H9 (cell line): ENCODE data around the gene HYAL2. TPM values are rescaled to one million over a fixed set of nuclear protein-coding genes. Genes with fewer than 3 reads are reported as not detected.

ENCODE experiments used
- DNase-seq: peaks from one replicate; pipeline ENCODE4 v3.0.0-alpha.2; 2017
- H2AFZ ChIP-seq: one replicate; pipeline ENCODE4 v1.6.1; 2013; ENCODE audit warnings: mild to moderate bottlenecking, low read length, control low read depth, moderate library complexity
- H2AK5ac ChIP-seq: 2 replicates; pipeline ENCODE4 v1.6.1; 2013; ENCODE audit warnings: low read length, control low read depth, mixed read lengths; ENCODE audit not compliant: insufficient read length
- H2BK120ac ChIP-seq: one replicate; pipeline ENCODE4 v1.6.1; 2013; ENCODE audit warnings: low read depth, mild to moderate bottlenecking, low read length, control low read depth, inconsistent platforms; ENCODE audit not compliant: poor library complexity, severe bottlenecking
- H2BK12ac ChIP-seq: 2 replicates; pipeline ENCODE4 v1.6.1; 2013; ENCODE audit warnings: low read length, control low read depth, mixed read lengths, low read depth; ENCODE audit not compliant: insufficient read length
- H2BK15ac ChIP-seq: 2 replicates; pipeline ENCODE4 v1.6.1; 2013; ENCODE audit warnings: low read depth, low read length, control low read depth
- H2BK20ac ChIP-seq: one replicate; pipeline ENCODE4 v1.6.1; 2013; ENCODE audit warnings: low read depth, mild to moderate bottlenecking, low read length, control low read depth, inconsistent platforms; ENCODE audit not compliant: poor library complexity, severe bottlenecking
- H2BK5ac ChIP-seq: 2 replicates; pipeline ENCODE4 v1.6.1; 2013; ENCODE audit warnings: low read length, control low read depth, mixed read lengths; ENCODE audit not compliant: insufficient read length
- H3K14ac ChIP-seq: 2 replicates; pipeline ENCODE4 v1.6.1; 2013; ENCODE audit warnings: low read length, control low read depth; ENCODE audit not compliant: insufficient read depth
- H3K18ac ChIP-seq: 2 replicates; pipeline ENCODE4 v1.6.1; 2013; ENCODE audit warnings: low read depth, mild to moderate bottlenecking, mixed read lengths, low read length, control low read depth; ENCODE audit not compliant: insufficient read length
- H3K23ac ChIP-seq: 2 replicates; pipeline ENCODE4 v1.6.1; 2013; ENCODE audit warnings: low read length, control low read depth, mixed read lengths, low read depth; ENCODE audit not compliant: insufficient read length
- H3K23me2 ChIP-seq: 2 replicates; pipeline ENCODE4 v1.6.1; 2013; ENCODE audit warnings: low read depth, mild to moderate bottlenecking, mixed read lengths, low read length, control low read depth; ENCODE audit not compliant: insufficient read length, poor library complexity, severe bottlenecking
- H3K27ac ChIP-seq: 2 replicates; pipeline ENCODE4 v1.5.1; 2013; ENCODE audit warnings: low read length, control low read depth, mixed read lengths, low read depth; ENCODE audit not compliant: insufficient read length
- H3K27me3 ChIP-seq: 2 replicates; pipeline ENCODE4 v1.6.1; 2013; ENCODE audit warnings: low read length, control low read depth, inconsistent platforms; ENCODE audit not compliant: insufficient read depth
- H3K4ac ChIP-seq: 2 replicates; pipeline ENCODE4 v1.6.1; 2013; ENCODE audit warnings: low read depth, mild to moderate bottlenecking, control low read depth, inconsistent platforms, low read length, moderate library complexity
- H3K4me1 ChIP-seq: 2 replicates; pipeline ENCODE4 v1.6.1; 2013; ENCODE audit warnings: low read length, control low read depth, inconsistent platforms; ENCODE audit not compliant: insufficient read depth
- H3K4me2 ChIP-seq: 2 replicates; pipeline ENCODE4 v1.6.1; 2013; ENCODE audit warnings: low read length, control low read depth, mixed read lengths; ENCODE audit not compliant: insufficient read length, insufficient read depth
- H3K56ac ChIP-seq: 2 replicates; pipeline ENCODE4 v1.6.1; 2013; ENCODE audit warnings: low read depth, mild to moderate bottlenecking, mixed read lengths, low read length, control low read depth; ENCODE audit not compliant: insufficient read length
- H3K79me1 ChIP-seq: 2 replicates; pipeline ENCODE4 v1.6.1; 2013; ENCODE audit warnings: low read depth, mild to moderate bottlenecking, moderate library complexity, low read length, control low read depth, inconsistent platforms; ENCODE audit not compliant: insufficient read depth, poor library complexity, severe bottlenecking
- H3K79me2 ChIP-seq: 2 replicates; pipeline ENCODE4 v1.6.1; 2013; ENCODE audit warnings: low read length, control low read depth, inconsistent platforms; ENCODE audit not compliant: insufficient read depth
- H3K9ac ChIP-seq: 2 replicates; pipeline ENCODE4 v1.6.1; 2013; ENCODE audit warnings: low read length, control low read depth, mixed read lengths; ENCODE audit not compliant: insufficient read length; ENCODE audit errors: extremely low read depth
- H3K9me3 ChIP-seq: one replicate; pipeline ENCODE4 v1.6.1; 2013; ENCODE audit warnings: low read depth, low read length, inconsistent platforms; ENCODE audit not compliant: control insufficient read depth
- H3T11ph ChIP-seq: one replicate; pipeline ENCODE4 v1.6.1; 2013; ENCODE audit warnings: mild to moderate bottlenecking, low read length, control low read depth, inconsistent platforms
- H4K20me1 ChIP-seq: one replicate; pipeline ENCODE4 v1.6.1; 2013; ENCODE audit not compliant: control insufficient read depth, insufficient read length, insufficient read depth
- H4K5ac ChIP-seq: 2 replicates; pipeline ENCODE4 v1.6.1; 2013; ENCODE audit warnings: low read depth, mild to moderate bottlenecking, mixed read lengths, low read length, control low read depth; ENCODE audit not compliant: insufficient read length
- H4K8ac ChIP-seq: replicated peaks from 2 replicates; pipeline ENCODE4 v1.6.1; 2013; ENCODE audit warnings: low read length, control low read depth, mixed read lengths, low read depth; ENCODE audit not compliant: insufficient read length
- H4K91ac ChIP-seq: 2 replicates; pipeline ENCODE4 v1.6.1; 2013; ENCODE audit warnings: low read depth, mild to moderate bottlenecking, moderate library complexity, mixed read lengths, low read length, control low read depth; ENCODE audit not compliant: insufficient read length
- H3K27ac Mint-ChIP-seq, 3 experiments: 2 replicates in 2 of 3; 3 replicates in 1 of 3; pipeline ENCODE4 v1.8.0; 2020 to 2021; ENCODE audit warnings: mixed read lengths in 3 of 3, mild to moderate bottlenecking in 1 of 3, moderate library complexity in 1 of 3
- H3K27me3 Mint-ChIP-seq: 2 replicates; pipeline ENCODE4 v1.8.0; 2021; ENCODE audit warnings: low read depth, mild to moderate bottlenecking, moderate library complexity, mixed read lengths
- H3K36me3 Mint-ChIP-seq, 3 experiments: 2 replicates in 2 of 3; 3 replicates in 1 of 3; pipeline ENCODE4 v1.8.0; 2020 to 2021; ENCODE audit warnings: low read depth in 3 of 3, mixed read lengths in 3 of 3; ENCODE audit not compliant: insufficient read depth in 1 of 3
- H3K4me1 Mint-ChIP-seq, 2 experiments: 2 replicates each; pipeline ENCODE4 v1.8.0; 2020; ENCODE audit warnings: mixed read lengths in 2 of 2
- H3K4me3 Mint-ChIP-seq, 2 experiments: 2 replicates in 1 of 2; 3 replicates in 1 of 2; pipeline ENCODE4 v1.8.0; 2020 to 2021; ENCODE audit warnings: mild to moderate bottlenecking in 2 of 2, mixed read lengths in 2 of 2, moderate library complexity in 1 of 2
- H3K9me3 Mint-ChIP-seq, 2 experiments: 2 replicates in 1 of 2; 3 replicates in 1 of 2; pipeline ENCODE4 v1.8.0; 2020; ENCODE audit warnings: mild to moderate bottlenecking in 2 of 2, mixed read lengths in 2 of 2, moderate library complexity in 1 of 2
- CTCF ChIP-seq: fragments of 200-600 bp; sonication (generic); conservative IDR thresholded peaks from 3 replicates; pipeline ENCODE4 v1.8.0; 2021; ENCODE audit warnings: antibody characterized with exemption, mild to moderate bottlenecking
- WGBS: extraction: QIAGEN DNeasy Blood & Tissue Kit; methylation state at CpG from one replicate; pipeline ENCODE4 v1.1.7; 2013; ENCODE audit warnings: missing lambda C conversion rate, low lambda C conversion rate, mixed read lengths; ENCODE audit not compliant: insufficient read length; ENCODE audit errors: extremely low coverage; 5-methylcytosine and 5-hydroxymethylcytosine counted together
- total RNA-seq: library from RNA; stranded (reverse); gene quantifications from 2 replicates; pipeline ENCODE4 v1.2.1, GENCODE V29; 2021

Gene HYAL2
- total RNA-seq, 1 experiment from 2014 or later = 51.9 TPM

GRCh38 chr3:50351323-50351697, 28.8 kb upstream of the HYAL2 start:
- Mint-ChIP-seq H3K4me3 (peak overlapping the region; percentile 94 to 96), H3K9me3 (no peaks in the 10 kb centered on the region), H3K36me3 (peaks cover 16 to 35% (median 28%) of the 10 kb centered on the region in 3 experiments; a peak in 6 of 7 replicates), H3K4me1 (peaks cover 14 to 16% of the 10 kb centered on the region in 2 experiments), H3K27ac (no peak overlapping the region), H3K27me3 (peaks cover 6% of the 10 kb centered on the region)
- Histone ChIP-seq H4K5ac (no peak overlapping the region), H3K9ac (no peak overlapping the region), H3K18ac (no peak overlapping the region), H3K56ac (no peak overlapping the region), H2BK5ac (no peak overlapping the region), H4K20me1 (no peaks in the 10 kb centered on the region), H3K4me2 (peak overlapping the region; percentile 74), H2BK120ac (no peak overlapping the region), H3K79me1 (no peaks in the 10 kb centered on the region), H2BK12ac (no peak overlapping the region), H2AK5ac (no peak overlapping the region), H4K8ac (no peak overlapping the region), H3K23me2 (peaks cover 10% of the 10 kb centered on the region), H3K4ac (no peak overlapping the region), H3K27me3 (no peaks in the 10 kb centered on the region), H4K91ac (no peak overlapping the region), H2BK20ac (no peak overlapping the region), H3T11ph (no peak overlapping the region), H3K79me2 (no peaks in the 10 kb centered on the region), H3K14ac (no peak overlapping the region), H3K23ac (no peak overlapping the region), H2AFZ (no peak overlapping the region), H3K4me1 (no peaks in the 10 kb centered on the region; the same call in 1 of the 2 replicates), H2BK15ac (no peak overlapping the region), H3K27ac (no peak overlapping the region), H3K9me3 (no peaks in the 10 kb centered on the region)
- TF ChIP-seq CTCF = no peak
- no peak for DNase-seq
- no CpG with 5 or more reads among the region's 11 CpGs for WGBS
